Vagina (tissue), 2 donors: Measurements from ENCODE around the gene THSD7B.

ENCODE experiments used
- POLR2A ChIP-seq, 2 donors: fragments of 450-650 bp; IDR thresholded peaks; one replicate each; pipeline ENCODE4 v1.6.1; 2017; ENCODE audit warnings: antibody characterized with exemption in 2 of 2, mild to moderate bottlenecking in 2 of 2, moderate library complexity in 2 of 2
- POLR2AphosphoS5 ChIP-seq, 2 donors: sonication (generic); formaldehyde crosslinking; IDR thresholded peaks; one replicate each; pipeline ENCODE4 v1.9.0; 2017; ENCODE audit warnings: antibody characterized with exemption in 2 of 2, mild to moderate bottlenecking in 2 of 2, low read depth in 1 of 2; ENCODE audit not compliant: insufficient read depth in 1 of 2
- TF ChIP-seq, protein P1 (sequence below), 3 experiments: fragments of 450-650 bp in 2 of 3; fragments of 200-600 bp in 1 of 3; sonication (generic) in 1 of 3; IDR thresholded peaks; one replicate each; pipeline ENCODE4 v1.5.1; 2017 to 2019; ENCODE audit warnings: antibody characterized with exemption in 3 of 3, mild to moderate bottlenecking in 2 of 3, moderate library complexity in 2 of 3

DNA sequence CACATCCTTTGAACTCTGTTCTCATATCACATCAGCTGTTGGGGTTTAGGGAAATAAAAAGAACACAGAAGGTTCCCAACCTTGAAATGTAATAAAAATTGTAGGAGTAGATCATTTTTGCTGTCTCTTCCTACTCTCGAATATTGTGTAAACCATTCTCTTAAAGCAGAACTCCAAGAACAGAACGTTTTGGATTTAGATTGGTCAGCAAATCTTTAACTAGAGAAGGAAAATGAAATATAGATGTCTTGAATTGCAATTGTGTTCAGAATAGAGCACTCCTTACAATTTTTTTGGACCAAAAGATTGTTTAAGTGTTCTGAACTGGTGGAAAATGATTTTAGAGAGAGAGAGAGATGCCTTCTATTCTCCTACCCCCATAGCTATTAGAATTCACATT lies 23.9 kb upstream of the THSD7B start:
- TF ChIP-seq, protein P1, sequence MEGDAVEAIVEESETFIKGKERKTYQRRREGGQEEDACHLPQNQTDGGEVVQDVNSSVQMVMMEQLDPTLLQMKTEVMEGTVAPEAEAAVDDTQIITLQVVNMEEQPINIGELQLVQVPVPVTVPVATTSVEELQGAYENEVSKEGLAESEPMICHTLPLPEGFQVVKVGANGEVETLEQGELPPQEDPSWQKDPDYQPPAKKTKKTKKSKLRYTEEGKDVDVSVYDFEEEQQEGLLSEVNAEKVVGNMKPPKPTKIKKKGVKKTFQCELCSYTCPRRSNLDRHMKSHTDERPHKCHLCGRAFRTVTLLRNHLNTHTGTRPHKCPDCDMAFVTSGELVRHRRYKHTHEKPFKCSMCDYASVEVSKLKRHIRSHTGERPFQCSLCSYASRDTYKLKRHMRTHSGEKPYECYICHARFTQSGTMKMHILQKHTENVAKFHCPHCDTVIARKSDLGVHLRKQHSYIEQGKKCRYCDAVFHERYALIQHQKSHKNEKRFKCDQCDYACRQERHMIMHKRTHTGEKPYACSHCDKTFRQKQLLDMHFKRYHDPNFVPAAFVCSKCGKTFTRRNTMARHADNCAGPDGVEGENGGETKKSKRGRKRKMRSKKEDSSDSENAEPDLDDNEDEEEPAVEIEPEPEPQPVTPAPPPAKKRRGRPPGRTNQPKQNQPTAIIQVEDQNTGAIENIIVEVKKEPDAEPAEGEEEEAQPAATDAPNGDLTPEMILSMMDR (IDR thresholded peaks at IDR 0.05) = no peak
- no peak for TF ChIP-seq POLR2A (IDR thresholded peaks at IDR 0.05)
- TF ChIP-seq POLR2AphosphoS5 (IDR thresholded peaks at IDR 0.05; ENCODE audit: insufficient read depth in 1 of 2, low read depth in 1 of 2) = no peak
